H54 (cell line): ENCODE data around the gene KRTAP4-7.
"Not testable (repeated sequence)": the region's sequence is repeated elsewhere in the genome, so short reads cannot be mapped to it uniquely, and the experiment has no call there.

Experiments used
- DNase-seq: peaks from one replicate; pipeline ENCODE4 v3.0.0; 2011; ENCODE audit warnings: low spot score, mixed read lengths; ENCODE audit not compliant: insufficient read length
- FAIRE-seq: peaks from 3 replicates; lab custom pipeline; 2011; peaks lifted over from hg19 to GRCh38; lab: Jason Lieb, UNC
- POLR2A ChIP-seq: IDR thresholded peaks from 2 replicates; pipeline ENCODE4 v1.6.1; 2011; ENCODE audit warnings: low read depth, mild to moderate bottlenecking, low read length

The KRTAP4-7 gene

DNA sequence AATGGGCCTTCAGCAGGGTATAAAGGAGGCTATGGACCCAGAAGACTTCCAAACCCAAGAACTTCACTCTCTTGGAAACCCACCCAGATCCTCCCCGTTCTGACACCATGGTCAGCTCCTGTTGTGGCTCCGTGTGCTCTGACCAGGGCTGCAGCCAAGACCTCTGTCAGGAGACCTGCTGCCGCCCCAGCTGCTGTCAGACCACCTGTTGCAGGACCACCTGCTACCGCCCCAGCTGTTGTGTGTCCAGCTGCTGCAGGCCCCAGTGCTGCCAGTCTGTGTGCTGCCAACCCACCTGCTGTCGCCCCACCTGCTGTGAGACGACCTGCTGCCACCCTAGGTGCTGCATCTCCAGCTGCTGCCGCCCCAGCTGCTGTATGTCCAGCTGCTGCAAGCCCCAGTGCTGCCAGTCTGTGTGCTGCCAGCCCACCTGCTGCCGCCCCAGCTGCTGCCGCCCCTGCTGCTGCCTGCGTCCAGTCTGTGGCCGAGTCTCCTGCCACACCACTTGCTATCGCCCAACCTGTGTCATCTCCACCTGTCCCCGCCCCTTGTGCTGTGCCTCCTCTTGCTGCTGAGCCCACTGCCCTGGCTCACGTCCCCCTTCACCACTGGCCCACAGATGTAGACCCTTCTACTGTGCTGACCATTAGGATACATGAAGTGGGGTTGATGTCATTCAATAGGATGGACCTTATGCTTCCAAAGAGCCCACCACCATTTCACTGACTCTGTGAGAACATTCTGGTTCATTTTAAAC lies at the start of gene KRTAP4-7:
Gene KRTAP4-7 (plus strand): TSS at position 51 of the 757 bp plus-strand sequence. CDS start 57 bp downstream, at position 108.
- DNase-seq, FAIRE-seq: not testable (repeated sequence)

DNA sequence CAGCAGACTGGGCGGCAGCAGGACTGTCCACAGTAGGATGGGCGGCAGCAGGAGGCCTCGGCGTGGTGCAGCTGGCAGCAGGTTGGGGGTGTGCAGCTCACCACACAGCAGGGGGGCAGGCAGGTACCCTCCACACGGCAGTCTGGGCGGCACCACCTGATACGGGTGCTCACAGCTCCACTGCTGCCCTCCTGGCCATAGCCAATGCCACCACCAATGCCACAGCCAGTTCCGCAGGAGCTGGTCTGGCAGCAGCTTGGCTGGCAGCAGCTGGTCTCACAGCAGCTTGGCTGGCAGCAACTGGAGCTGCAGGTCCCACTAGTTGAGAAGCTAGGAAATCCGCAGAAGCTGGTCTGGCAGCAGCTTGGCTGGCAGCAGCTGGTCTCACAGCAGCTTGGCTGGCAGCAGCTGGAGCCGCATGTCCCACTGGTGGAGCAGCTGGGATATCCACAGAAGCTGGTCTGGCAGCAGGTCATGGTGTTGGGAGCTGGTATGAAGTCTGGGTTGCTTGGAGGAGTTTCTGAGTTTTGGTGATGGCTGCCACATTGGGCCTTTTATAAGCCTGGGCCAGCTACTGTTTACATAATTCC lies 49.5 kb upstream of the KRTAP4-7 start, which contains the start of gene KRTAP1-3:
Gene KRTAP1-3 (minus strand): TSS at position 529 of the 590 bp plus-strand sequence. CDS start 53 bp downstream, at position 476.
- not testable (repeated sequence) for DNase-seq, FAIRE-seq

DNA sequence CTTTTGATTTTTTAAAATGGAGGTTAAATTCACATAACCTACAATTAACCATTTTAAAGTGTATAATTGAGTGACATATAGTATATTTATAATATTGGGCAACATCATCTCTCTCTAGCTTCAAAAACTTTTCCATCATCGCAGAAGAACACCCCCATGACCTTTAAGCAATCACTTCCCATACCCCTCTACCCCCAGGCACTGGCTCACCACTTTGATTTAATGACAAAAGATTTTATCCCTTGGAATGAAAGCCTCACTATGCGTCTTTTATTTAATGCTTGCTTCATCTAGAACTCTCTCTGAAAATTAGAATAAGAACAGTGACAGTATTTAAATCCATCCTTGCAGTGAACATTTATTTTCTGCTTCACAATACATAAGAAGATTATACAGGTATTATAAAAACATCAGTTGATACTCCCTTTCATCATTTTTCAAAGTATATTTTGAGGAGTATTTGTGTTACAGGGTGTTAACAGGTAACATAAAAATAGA lies 46.0 kb upstream of the KRTAP4-7 start:
- FAIRE-seq, result no peak
- no peak for TF ChIP-seq POLR2A
- no peak for DNase-seq

DNA sequence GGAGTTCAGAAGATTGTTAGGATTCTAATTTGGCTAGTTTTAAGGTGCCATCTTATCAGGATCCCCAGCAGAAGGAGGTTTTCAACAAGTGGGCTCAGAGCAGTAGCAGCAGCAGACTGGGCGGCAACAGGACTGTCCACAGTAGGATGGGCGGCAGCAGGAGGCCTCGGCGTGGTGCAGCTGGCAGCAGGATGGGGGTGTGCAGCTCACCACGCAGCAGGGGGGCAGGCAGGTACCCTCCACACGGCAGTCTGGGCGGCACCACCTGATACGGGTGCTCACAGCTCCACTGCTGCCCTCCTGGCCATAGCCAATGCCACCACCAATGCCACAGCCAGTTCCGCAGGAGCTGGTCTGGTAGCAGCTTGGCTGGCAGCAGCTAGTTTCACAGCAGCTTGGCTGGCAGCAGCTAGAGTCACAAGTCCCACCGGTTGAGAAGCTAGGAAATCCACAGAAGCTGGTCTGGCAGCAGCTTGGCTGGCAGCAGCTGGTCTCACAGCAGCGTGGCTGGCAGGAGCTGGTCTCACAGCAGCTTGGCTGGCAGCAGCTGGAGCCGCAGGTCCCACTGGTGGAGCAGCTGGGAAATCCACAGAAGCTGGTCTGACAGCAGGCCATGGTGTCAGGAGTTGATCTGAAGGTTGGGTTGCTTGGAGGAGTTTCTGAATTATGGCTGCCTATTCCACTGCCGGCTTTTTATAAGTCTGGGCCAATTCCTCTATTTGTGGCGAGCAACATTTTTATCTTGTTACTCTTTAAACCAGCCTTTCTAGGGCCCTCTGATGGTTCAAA lies 43.0 kb upstream of the KRTAP4-7 start, which contains the start of gene KRTAP1-1:
Gene KRTAP1-1 (minus strand): TSS at position 668 of the 789 bp plus-strand sequence. CDS start 53 bp downstream, at position 615.
- DNase-seq, FAIRE-seq: not testable (repeated sequence)

DNA sequence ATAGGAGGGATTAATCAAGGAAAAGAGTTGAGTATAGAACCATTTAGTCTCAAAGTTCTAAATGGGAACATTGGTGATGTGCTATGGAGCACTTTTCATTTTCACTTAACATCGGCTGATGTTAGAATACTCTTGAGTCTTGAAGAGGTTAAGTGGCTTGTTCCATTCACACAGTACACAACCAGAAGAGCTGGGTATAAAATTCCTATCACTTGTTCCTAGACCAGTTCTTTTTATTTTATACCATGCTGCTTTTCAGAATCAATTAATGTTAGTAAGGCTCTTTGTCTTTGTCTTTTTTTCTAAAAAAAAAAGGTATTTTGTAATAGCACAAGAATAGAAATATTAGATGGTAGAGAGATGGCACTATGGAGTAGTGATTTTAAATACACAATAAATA lies 41.0 kb upstream of the KRTAP4-7 start:
- FAIRE-seq, result no peak
- no peak for DNase-seq
- TF ChIP-seq POLR2A, result no peak

DNA sequence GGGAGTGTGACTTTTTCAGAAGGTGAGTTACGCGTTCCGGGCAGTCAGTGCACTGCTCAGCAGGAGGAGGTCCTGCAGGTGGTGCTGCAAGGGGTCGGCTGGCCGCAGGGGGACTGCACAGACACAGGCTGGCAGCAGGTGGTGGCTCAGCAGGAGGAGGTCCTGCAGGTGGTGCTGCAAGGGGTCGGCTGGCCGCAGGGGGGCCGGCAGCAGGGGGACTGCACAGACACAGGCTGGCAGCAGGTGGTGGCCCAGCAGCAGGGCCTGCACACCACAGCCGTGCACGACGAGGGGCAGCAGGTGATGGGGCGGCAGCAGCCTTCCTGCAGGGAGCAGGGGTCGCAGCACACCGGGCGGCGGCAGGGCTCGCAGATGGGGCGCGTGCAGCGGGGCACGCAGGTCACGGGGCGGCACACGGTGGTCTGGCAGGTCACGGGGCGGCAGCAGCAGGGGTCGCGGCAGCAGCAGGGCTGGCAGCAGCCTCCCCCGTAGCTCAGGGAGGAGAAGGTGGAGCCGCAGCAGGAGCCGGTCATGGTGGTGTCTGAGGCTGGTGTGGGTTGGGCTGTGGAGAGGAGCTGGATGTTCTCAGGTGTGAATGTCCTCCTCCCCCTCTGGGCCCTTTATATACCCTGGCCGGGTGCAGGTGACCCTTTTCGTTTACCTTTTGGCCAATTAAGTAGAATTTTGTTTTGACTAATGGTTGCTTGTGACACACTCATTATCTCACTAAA lies 37.0 kb upstream of the KRTAP4-7 start, which contains the start of gene KRTAP2-1:
Gene KRTAP2-1 (minus strand): TSS at position 582 of the 731 bp plus-strand sequence. CDS start 49 bp downstream, at position 533.
- not testable (repeated sequence) for FAIRE-seq, DNase-seq

DNA sequence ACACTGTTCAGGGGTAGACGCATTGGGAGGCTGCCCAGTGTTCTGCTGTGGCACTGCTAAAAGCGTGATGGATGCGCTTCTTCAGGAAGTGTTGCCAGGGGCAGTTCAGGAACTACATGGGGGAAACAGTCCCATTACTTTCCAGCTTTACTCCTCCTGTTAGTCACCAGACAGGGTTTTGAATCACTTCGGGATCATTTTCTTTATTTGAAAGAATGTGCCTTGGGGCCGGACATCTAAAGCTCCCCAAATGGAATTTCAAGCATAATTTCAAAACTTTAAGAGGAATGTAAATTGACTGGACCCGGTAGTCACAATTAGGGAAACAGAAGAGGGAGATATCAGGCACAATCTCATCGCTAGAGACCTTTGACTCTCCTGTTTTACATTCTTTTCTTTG lies 35.5 kb upstream of the KRTAP4-7 start:
- peak; percentile 61 for DNase-seq
- peak; percentile 83 for FAIRE-seq
- TF ChIP-seq POLR2A, result no peak

DNA sequence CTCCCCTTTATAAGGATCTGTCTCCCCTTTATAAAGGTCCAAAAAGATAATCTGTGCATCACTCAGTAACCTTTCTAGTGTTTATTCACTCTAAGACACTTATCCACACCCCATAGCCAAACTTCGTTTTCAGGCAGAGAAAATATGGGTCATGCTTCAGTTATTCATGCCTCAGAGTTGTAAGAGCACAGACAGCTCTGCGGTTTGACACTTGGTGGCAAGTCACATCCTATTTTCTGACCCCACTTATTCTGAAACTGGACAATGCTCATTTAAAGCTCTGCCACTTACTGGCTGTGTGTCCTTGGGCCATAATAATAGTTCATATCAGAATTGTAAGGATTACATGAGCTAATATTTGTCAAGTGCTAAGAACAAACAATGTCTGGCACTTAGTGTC lies 34.8 kb upstream of the KRTAP4-7 start:
- DNase-seq (peak; percentile 35), FAIRE-seq (peak; percentile 74)
- TF ChIP-seq POLR2A, result no peak

DNA sequence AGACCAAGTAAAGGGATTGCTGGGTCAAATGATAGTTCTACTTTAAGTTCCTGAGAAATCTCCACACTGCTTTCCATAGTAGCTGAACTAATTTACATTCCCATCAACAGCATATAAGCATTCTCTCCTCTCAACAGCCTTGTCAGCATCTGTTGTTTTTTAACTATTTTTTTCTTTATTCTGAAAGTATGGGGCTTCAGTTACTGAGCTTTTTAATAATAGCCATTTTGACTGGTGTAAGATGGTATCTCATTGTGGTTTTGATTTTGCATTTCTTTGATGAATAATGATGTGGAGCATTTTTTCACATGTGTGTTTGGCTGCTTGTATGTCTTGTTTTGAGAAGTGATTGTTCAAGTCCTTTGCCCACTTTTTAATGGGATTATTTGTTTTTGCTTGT lies 31.4 kb upstream of the KRTAP4-7 start:
- TF ChIP-seq POLR2A, result no peak
- FAIRE-seq (no peak), DNase-seq (no peak)

DNA sequence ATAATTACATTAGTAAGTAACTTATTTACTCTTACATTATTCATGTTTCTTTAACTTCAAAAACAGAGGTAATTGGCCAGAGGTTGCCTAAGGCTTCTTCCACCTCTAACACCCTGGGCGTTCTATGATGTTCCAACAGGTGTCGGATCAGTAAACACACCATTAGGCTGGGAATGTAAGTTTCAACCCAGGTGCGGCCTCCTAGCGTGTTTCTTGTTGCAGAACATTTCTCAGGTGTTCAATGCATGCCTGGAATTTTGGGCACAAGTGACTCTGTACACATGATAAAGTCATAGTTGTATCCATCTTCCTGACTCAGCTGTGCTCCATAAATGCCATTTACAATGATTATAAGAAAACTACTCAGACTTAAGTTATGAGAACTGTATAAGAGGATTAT lies 29.9 kb upstream of the KRTAP4-7 start:
- FAIRE-seq (no peak), DNase-seq (no peak)
- TF ChIP-seq POLR2A, result no peak

DNA sequence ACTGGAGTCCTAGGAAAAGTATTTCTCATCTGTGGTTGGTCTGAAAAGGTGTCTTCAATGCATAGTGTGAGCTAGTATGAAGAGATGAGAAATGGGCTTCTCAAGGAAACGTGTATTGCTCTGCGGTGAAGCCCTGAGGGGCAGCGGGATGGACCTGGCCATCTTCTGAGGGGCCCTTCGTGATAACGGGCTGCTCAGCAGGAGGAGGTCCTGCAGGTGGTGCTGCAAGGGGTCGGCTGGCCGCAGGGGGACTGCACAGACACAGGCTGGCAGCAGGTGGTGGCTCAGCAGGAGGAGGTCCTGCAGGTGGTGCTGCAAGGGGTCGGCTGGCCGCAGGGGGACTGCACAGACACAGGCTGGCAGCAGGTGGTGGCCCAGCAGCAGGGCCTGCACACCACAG lies 29.4 kb upstream of the KRTAP4-7 start:
- not testable (repeated sequence) for DNase-seq, FAIRE-seq

DNA sequence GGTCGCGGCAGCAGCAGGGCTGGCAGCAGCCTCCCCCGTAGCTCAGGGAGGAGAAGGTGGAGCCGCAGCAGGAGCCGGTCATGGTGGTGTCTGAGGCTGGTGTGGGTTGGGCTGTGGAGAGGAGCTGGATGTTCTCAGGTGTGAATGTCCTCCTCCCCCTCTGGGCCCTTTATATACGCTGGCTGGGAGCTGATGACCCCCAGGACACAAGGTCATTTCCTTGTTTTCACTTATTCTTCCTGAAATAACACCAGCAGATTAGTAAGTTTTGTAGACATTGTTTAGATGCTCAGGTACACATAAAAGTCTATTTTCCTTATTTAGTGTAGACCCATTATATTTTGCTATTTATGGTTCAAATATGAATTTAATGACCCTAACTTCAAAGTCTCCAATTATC lies 28.8 kb upstream of the KRTAP4-7 start, which contains the start of gene KRTAP2-2:
Gene KRTAP2-2 (minus strand): TSS at position 101 of the 400 bp plus-strand sequence. CDS start 19 bp downstream, at position 82.
- FAIRE-seq, DNase-seq: not testable (repeated sequence)

DNA sequence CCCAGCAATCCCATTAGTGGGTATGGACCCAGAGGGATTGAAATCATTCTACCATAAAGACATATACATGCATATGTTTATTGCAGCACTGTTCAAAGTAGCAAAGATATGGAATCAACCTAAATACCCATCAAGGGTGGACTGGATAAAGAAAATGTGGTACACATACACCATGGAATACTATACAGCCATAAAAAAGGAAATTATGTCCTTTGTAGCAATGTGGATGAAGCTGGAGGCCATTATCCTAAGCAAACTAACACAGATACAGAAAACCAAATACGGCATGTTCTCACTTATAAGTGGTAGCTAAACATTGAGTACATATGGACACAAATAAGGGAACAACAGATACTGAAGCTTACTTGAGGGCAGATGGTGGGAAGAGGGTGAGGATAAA lies 26.4 kb upstream of the KRTAP4-7 start:
- FAIRE-seq, result no peak
- no peak for TF ChIP-seq POLR2A
- no peak for DNase-seq
